Sciatic nerve (tissue), 2 donors: Measurements from ENCODE around the gene ABCG8. TPM values are rescaled to one million over a fixed set of nuclear protein-coding genes. Genes with fewer than 3 reads are reported as not detected.

Source experiments
- ATAC-seq: fragments of 200-7000 bp; cut with Tn5 transposase; one replicate; pipeline ENCODE4 v1.9.1; 2020; ENCODE audit warnings: mild to moderate bottlenecking, moderate library complexity
- DNase-seq: peaks from one replicate; pipeline ENCODE4 v3.0.0-alpha.2; 2020; ENCODE audit warnings: low spot score
- intact Hi-C: fragments of 100-400 bp; cut with DNase I; formaldehyde crosslinking; loops from one replicate; pipeline ENCODE4 v1.14.2; 2022
- total RNA-seq: library from RNA; stranded (reverse); fragmentation: NEBNext Ultra II Directional; extraction: Animal tissue kit (Norgen Biotek cat#: 25700); gene quantifications from one replicate; pipeline ENCODE4 v1.2.1, GENCODE V29; 2021
- donor health status: DM: no; HTN: no; CAD: no.
- donor health status: DM: no; HTN: no; CAD: no.

The ABCG8 gene
- total RNA-seq = not detected

DNA sequence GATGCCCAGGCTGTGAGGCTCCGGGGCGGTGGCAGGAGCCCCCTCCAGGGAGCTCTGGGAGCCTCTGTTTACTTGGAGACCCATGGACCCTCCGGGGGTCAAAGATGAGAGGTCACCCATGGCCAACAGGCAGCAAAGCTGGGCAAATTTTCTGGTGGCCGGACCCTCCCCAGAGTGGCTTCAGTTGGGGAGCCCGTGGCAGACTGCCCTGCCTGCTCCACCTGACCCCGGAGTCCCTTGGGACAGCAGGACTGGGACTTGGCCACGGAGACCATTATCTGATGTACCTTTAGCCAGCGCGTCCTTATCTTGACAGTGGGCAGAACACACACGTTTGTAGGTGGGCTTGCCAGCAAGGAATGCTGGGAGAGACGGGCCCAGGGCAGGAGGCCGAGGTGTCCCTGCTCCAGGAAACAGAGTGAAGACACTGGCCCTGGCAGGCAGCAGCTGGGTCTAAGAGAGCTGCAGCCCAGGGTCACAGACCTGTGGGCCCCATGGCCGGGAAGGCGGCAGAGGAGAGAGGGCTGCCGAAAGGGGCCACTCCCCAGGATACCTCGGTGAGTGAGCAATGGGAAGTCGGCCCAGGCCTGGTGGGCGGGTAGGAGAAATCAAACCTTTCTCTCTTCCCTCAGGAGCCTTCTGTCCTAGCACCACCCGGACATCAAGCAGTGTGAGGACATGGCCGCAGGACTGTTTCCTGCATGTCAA, at the start of gene ABCG8, which contains the start of gene ABCG5:
TSS of gene ABCG8 (plus strand) at position 412 of the 708 bp plus-strand sequence. CDS start at position 495, 83 bp downstream.
TSS of gene ABCG5 (minus strand) at position 280 of the 708 bp plus-strand sequence. CDS start at position 120, 160 bp downstream.
- intact Hi-C loops = no loop called here
- DNase-seq = no peak
- no peak for ATAC-seq

DNA sequence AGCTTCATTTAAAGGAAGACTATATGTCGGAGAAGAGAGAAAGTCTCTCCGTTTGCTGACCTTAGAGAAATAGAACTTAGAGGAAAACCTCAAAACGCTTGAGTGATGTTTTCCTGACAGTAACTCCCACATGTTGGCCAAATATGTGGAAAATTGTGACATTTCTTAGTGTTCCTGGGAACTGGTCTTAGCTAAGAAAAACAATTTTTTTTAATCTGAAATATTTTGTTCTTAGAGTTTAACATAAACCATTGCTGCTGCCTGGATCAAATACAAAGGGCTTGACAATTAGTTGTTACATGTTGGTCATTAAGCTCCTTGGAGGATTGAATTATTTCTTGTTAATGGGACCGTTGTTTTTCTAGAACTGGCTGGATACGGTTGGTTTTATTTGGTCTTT, 48.6 kb upstream of the ABCG8 start:
- peak; percentile 76 for ATAC-seq
- intact Hi-C loops = no loop called here
- no peak for DNase-seq

DNA sequence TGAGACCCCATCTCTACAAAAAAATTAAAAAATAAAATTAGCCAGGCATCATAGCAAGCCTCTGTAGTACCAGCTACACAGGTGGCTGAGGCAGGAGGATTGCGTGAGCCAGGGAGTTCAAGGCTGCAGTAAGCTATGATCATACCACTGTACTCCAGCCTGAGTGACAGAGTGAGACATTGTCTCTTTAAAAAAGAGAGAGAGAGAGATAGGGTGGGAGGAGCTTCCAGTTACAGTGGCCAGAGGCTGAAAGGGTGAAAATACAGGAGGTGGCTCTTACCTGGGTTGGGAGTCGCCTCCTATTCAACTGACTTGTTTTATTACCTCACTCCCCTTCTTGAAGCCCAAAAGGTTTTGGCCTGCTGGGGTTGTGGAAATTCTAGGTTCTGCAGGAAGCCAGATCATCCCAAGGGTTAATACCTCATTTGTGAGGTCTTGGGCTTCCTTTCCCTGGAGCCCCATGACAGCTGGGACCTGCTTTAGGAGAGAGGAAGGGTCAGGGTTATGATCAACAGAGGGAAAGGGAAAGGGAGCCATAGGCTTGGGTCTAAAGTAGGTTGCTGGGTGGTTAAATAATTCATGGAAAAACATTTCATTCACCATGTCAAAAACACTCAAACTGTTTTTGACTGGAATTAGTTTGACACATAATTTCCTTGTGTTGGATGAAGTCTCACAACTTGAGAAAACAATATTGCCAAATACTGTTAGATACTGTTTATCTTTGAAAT, 47.6 kb upstream of the ABCG8 start:
- DNase-seq (no peak), ATAC-seq (no peak)
- intact Hi-C loops = no loop called here

DNA sequence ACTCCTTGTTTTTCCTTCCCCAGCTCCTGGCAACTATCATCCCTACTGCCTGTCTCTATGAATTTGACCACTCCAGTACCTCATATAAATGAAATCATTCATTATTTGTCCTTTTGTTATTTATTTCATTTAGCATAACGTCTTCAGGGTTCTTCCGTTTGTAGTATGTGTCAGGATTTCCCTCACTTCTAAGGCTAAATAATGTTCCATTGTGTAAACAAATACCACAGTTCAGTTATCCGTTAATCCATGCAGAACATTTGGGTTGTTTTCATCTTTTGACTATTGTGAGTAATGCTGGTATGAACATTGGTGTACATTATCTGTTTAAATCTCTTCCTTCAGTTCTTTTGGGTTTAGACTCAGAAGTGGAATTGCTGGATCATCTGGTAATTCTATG, 46.1 kb upstream of the ABCG8 start:
- intact Hi-C loops = no loop called here
- no peak for DNase-seq
- ATAC-seq = no peak

DNA sequence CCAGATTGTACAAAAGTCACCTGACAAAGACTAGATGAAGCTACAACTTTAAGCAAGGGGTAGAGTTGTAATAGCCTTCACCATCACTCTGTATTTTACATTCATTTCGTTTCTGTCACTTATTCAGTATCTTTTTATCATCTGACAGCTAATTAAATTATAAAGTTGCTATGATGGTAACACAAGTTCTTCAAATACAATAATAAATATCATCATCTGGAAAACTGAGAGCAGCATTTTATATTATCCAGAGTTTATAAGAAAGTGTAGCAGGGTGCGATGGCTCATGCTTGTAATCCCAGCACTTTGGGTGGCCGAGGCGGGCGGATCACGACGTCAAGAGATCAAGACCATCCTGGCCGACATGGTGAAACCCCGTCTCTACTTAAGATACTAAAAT, 43.8 kb upstream of the ABCG8 start:
- intact Hi-C loops = no loop called here
- ATAC-seq (no peak), DNase-seq (no peak)

DNA sequence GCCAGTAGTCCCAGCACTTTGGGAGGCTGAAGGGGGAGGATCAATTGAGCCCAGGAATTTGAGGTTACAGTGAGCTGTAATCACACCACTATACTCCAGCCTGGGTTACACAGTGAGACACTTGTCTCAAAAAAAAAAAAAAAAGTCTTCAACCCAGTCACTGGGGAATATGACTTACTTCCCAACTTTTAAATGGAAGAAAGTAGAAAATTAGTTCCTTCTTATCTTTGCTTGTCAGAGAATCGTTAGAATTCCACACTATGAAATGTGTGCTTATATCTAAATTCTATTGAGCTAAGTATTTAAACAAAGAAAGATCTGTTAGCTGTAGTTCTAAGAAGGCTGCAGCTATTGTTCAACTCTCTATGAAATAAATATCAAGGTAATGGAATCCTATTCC, 42.6 kb upstream of the ABCG8 start:
- DNase-seq (no peak), ATAC-seq (no peak)
- intact Hi-C loops = no loop called here

DNA sequence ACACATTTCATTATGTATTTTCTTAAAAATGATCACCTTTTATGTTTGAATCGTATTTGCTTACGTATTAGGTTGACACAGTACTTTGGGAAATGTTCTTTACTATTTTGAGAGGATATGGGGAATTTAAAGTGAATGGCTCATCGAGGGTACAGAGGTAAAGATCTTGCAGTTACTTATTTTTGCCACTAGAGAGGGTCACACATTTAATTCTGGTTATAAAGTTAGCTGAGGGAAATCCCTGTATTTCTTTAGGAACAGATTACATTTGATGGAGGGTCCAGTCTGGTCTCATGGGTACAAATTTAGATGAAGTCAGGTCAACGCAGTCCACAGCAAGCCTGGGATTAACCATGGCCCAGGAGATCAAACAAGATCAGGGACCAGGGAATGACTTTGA, 40.5 kb upstream of the ABCG8 start:
- no peak for ATAC-seq
- DNase-seq = no peak
- intact Hi-C loops = no loop called here

DNA sequence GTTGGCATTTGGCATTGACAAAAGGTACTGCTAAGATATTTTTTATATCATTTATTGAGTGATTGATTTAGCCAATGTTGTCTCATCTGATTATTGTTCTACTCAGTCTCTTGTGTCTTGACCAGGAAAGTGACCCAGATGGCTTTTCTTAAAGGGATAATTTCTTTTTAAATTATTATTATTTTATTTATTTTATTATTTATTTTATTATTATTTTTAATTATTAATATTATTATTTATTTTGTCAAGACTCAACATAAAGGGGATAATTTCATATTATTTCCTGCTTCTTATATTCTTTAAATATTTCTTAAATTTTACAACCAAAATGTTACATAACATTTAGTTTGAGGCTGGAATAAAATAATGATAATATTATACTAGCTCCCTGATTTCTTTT, 37.9 kb upstream of the ABCG8 start:
- intact Hi-C loops = no loop called here
- ATAC-seq (no peak), DNase-seq (no peak)

DNA sequence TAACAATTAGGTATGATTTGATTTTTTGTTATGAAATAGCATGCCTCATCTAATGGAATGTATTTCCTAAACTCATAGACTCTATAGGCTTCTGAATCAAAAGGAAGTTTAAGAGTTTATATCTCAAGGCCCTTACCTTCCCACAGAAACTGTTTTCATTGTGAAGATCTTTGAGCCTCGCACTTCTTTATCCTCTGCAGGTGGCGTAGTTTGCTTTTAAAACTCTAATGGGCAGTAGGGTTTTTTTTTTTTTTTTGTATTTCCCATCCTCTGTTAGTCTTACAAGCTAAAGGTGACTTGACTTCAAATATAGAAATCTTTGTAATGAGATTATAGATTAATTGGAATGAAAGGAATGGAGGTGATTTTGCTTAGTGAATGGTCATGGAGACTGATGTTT, 36.6 kb upstream of the ABCG8 start:
- intact Hi-C loops = no loop called here
- ATAC-seq = no peak
- DNase-seq = no peak

DNA sequence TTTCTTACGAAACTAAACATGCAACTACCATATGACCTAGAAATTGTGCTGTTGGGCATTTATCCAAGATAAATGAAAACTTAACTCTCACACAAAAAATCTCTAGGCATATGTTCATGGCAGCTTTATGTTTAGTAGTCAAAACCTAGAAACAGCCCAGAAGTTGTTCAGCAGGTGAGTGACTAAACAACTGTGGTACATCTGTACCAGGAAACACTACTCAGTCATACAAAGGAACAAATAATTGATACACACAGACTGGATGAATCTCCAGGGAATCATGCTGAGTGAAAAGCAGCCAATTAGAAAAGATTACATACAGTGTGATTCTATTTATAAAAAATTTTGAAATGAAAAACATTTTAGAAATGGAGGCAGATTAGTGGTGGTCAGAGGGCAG, 35.7 kb upstream of the ABCG8 start:
- no peak for ATAC-seq
- DNase-seq = no peak
- intact Hi-C loops = no loop called here

DNA sequence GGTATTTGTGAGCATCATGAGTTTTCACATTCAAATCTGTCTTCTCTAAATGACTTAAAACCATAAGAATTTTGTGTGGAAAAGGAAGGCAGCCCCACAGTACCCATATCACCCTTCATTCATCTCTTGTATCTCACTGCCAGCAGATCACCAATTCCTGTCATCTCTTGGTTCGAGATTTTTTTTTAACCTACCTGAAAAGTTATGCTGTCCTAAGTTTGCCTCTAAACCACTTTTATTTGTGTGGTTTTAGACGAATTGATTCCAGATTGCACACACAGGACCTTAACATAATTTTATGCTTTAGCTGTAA, 32.1 kb upstream of the ABCG8 start:
- no peak for ATAC-seq
- intact Hi-C loops = no loop called here
- no peak for DNase-seq

DNA sequence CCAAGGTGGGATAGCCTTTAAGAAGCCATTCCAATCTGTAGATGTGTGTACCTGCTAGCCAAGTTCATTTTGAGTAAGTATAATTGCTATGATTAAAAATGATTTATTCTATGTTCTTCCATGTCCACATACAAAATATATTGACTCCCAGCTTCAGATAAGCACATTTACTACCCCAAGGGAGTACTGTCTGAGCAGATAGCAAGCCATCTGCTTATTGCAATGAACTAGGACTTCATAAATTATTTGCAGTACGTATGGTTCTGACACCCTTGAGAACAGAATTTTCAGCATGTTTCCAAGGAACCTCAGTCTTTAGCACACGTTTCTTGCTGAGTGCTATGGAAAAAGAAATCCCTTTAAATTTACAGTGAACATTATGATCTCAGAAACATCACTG, 28.3 kb upstream of the ABCG8 start:
- no peak for ATAC-seq
- intact Hi-C loops = no loop called here
- DNase-seq = no peak

DNA sequence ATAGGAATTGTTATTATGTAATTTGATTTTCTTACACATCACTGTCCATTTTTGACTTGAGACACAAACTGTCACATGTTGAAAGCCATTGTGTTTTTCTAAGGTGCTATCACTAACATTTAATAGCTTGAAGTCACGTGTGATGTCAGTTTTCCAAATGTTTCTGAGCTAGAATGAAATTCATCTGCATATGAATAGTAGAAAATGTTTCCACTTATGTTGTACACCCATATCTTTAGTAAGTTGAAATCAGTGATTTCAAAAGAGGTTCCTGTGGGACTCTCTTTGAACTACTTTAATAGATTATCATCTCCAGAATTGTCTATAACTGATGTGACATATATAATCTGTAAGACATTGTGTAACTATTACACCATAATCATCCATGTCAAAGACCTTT, 27.9 kb upstream of the ABCG8 start:
- ATAC-seq = no peak
- DNase-seq = no peak
- intact Hi-C loops = no loop called here

DNA sequence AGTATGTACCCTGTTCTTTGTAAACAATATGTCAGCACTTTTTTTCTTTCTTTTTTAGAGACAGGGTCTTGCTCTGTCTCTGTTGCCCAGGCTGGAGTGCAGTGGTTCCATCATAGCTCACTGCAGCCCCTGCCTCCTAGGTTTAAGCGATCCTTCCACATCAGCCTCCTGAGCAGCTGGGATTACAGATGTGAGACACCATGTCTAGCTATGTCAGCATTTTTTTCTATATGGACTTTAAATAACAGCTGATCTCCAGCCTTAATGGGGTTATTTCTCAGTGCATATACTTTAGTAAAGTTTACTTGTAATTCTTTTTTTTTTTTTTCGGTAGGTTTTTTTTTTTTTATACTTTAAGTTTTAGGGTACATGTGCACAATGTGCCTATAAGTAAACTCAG, 26.8 kb upstream of the ABCG8 start:
- DNase-seq = no peak
- ATAC-seq = no peak
- intact Hi-C loops = no loop called here

DNA sequence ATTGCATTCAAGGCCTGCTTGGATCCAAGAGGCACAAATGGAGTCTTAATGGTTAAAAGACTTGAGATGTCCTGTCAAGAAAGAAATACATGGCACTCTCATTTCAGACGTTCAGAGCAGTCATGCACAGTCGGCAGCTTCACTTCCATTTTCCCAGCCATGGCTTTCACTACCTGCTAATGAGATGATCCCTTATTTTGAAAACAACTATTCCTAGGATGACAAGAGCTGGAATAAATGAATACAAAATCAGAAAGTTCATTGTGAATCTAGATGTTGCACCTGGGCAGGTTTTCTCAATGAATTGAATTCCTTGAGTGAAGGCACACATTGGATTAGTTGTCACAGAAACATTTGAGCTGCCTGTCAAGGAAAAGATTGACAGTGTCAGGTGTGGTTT, 25.8 kb upstream of the ABCG8 start:
- ATAC-seq = no peak
- intact Hi-C loops = no loop called here

DNA sequence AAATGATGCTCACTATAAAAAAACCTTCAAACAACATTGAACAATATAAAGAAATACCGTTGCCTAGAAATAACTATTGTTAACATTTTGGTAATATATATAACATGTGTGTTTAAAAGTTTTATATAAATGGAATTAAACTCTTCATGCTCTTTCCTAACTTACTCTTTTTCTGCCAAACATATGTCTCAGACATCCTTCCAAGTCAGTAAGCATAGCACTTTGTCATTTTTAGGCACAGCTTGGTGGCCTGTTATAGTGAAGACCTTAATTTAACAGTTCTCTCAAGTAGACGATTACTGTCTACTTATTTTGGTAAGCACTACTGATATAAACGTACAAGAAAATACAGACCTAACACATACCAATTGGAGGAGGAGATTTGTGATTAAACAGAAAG, 24.1 kb upstream of the ABCG8 start:
- ATAC-seq (no peak), DNase-seq (no peak)
- intact Hi-C loops = no loop called here

More for the DNA sequence above, 25.8 kb upstream of the ABCG8 start:
- DNase-seq = no peak

DNA sequence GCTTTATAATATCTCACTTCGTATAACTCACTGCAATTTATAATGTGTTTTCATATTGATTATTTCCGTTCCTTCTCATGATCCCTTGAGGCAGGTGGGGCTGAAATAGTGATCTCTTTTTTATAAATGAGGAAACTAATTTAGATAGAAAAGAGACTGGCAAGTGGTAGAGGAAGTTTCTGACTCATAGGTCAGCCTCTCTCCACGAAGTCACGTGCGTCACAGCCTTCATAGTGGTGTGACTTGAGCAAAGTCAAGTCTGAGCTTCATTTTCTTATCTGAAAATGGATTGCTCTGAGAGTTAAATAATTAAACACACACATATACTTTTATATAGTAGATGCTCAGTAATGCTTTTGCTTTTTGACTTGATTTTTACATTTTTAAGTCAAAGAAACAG, 20.0 kb upstream of the ABCG8 start:
- intact Hi-C loops = no loop called here
- no peak for ATAC-seq
- peak; percentile 66 for DNase-seq

DNA sequence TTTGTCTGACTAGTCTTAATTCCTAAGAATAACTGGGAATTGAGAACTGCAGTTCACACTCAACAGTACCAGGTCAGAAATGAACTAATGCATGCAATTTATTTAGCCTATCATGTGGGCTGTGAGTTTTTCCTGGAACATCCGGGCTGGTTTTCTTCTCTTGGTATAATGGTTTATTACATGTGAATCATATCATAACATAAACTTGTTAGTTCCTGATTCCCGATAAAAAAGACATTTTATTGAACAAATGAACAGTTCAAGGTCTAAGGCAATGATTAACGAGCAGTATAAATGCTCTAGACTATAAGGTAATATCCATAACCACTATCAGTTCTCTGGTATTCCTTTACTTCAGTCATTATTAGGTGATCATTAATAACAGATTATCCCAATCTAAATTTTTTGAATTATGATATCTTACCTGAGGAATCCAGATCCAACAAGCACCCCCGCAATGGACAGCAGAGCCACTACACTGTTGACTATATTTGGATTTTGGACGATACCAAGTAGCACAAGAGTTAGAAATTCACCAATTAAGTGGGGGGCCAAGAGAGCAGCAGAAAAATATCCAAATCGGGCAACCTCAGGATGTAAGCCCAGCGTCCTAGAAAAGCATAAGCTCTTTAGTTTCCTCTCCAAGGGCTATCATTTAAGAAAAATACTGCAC, 19.1 kb upstream of the ABCG8 start:
- intact Hi-C loops = no loop called here
- DNase-seq = no peak
- ATAC-seq = no peak

DNA sequence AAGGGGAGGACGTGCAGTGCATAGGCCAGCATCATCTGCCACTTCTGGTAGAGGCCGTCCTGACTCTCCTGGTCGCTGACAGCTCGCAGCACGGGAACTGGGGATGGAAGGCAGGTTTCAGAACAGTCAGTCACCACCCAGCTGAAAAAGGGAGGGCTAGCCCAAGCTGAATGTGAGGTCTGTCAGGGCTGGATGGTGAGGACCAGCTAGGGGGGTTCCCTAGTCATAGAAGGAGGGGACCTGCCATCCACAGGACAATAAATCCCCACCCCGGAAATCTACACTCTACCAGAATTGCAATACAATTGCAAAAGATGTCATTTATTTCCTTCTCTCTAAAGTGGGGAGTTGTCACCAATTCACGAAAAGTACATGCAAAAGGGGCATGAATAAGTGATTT, 15.9 kb upstream of the ABCG8 start:
- DNase-seq = no peak
- no peak for ATAC-seq
- intact Hi-C loops = no loop called here

DNA sequence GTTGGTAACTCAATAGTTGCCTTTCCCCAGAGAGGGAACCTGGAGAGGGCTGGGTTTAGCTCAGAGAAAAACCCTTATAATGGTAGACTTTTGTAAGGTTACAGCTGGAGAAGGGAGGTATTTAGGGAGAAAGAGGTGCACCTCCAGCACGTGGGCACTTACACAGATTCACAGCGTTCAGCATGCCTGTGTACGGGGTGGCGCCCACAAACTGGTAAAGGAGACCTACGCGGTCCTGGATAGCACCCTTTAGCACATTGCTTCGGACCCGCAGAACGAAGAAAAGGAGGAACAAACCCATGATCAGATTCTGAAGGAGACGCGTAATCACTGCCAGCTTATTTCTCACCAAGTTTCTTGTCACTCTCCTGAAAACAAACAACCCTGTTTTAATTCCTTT, 15.0 kb upstream of the ABCG8 start:
- ATAC-seq (no peak), DNase-seq (no peak)
- intact Hi-C loops = no loop called here
